Measurements from ENCODE around the gene APBA3.
"Not testable (repeated sequence)": the region's sequence is repeated elsewhere in the genome, so short reads cannot be mapped to it uniquely, and the experiment has no call there.

- not testable (repeated sequence) for TF ChIP-seq ZNF274 (IDR thresholded peaks at IDR 0.05; ENCODE audit: low read depth, low read length); YY1 (IDR thresholded peaks at IDR 0.05; ENCODE audit: insufficient read depth, insufficient read length)
Observed at GRCh38 chr19:3765757-3766156, 4.3 kb upstream of the APBA3 start.

Measured in NT2/D1 (cell line).